K562 (cell line): ENCODE measurements around the gene PHYH. TPM values are rescaled to one million over a fixed set of nuclear protein-coding genes. Genes with fewer than 3 reads are reported as not detected.

Source experiments
- ATAC-seq: fragments of 200-7000 bp; cut with Tn5 transposase; 3 replicates; pipeline ENCODE4 v1.9.1; 2020; ENCODE audit warnings: moderate library complexity
- BruUV-seq: library from RNA; stranded (reverse); fragments of 400-500 nt; replicated peaks from 2 replicates; lab custom pipeline; 2021; lab: Mats Ljungman, UMichigan
- CTCF ChIA-PET: fragments of 300-600 bp; formaldehyde crosslinking; extraction: SDS; loops from one replicate; lab custom pipeline; 2021; ENCODE audit warnings: low intra/inter-chr PET ratio; lab: Yijun Ruan, JAX
- POLR2A ChIA-PET: fragments of 300-600, 350-650 bp; sonication (Branson Sonifier 250); formaldehyde crosslinking; extraction: SDS; loops from one replicate; lab custom pipeline; 2021; ENCODE audit warnings: antibody characterized with exemption, inconsistent platforms; lab: Yijun Ruan, JAX
- DNase-seq, 4 experiments: peaks; one replicate each; pipeline versions ENCODE4 v3.0.0 to v3.0.0-alpha.2; 2011 to 2018; ENCODE audit warnings: low spot score in 3 of 4, mixed read lengths in 3 of 4; ENCODE audit errors: extremely low read depth in 1 of 4
- FAIRE-seq: peaks from 2 replicates; lab custom pipeline; 2011; peaks lifted over from hg19 to GRCh38; lab: Jason Lieb, UNC
- H2AFZ ChIP-seq: 2 replicates; pipeline ENCODE4 v1.6.0; 2011; ENCODE audit warnings: low read depth, low read length, control low read depth, inconsistent platforms
- H3K27ac ChIP-seq: fragments of 200-600 bp; 3 replicates; pipeline ENCODE4 v1.8.0; 2011; ENCODE audit warnings: low read depth, mild to moderate bottlenecking, control low read depth, inconsistent platforms, low read length, moderate library complexity, mixed read lengths; ENCODE audit errors: extremely low read depth
- H3K27me3 ChIP-seq, 2 experiments: fragments of 300-600 bp in 1 of 2; 2 replicates in 1 of 2; 3 replicates in 1 of 2; pipeline versions ENCODE4 v1.6.0 to v1.8.0; 2011; ENCODE audit warnings: inconsistent platforms in 2 of 2, low read length in 2 of 2, mild to moderate bottlenecking in 1 of 2, mixed read lengths in 1 of 2, moderate library complexity in 1 of 2; ENCODE audit not compliant: control insufficient read depth in 2 of 2, insufficient read depth in 2 of 2
- H3K36me3 ChIP-seq: fragments of 300-600 bp; 3 replicates; pipeline ENCODE4 v1.8.0; 2011; ENCODE audit warnings: mild to moderate bottlenecking, low read length, inconsistent platforms; ENCODE audit not compliant: control insufficient read depth, insufficient read depth
- H3K4me1 ChIP-seq, 2 experiments: fragments of 200-600 bp in 1 of 2; replicated peaks in 1 of 2; 2 replicates in 1 of 2; 3 replicates in 1 of 2; pipeline versions ENCODE4 v1.5.1 to v1.8.0; 2011; ENCODE audit warnings: inconsistent platforms in 2 of 2, low read length in 2 of 2, mild to moderate bottlenecking in 1 of 2, mixed read lengths in 1 of 2, moderate library complexity in 1 of 2; ENCODE audit not compliant: control insufficient read depth in 2 of 2, insufficient read depth in 2 of 2
- H3K4me2 ChIP-seq: 2 replicates; pipeline ENCODE4 v1.6.1; 2011; ENCODE audit warnings: low read length, control low read depth, inconsistent platforms, mixed read lengths; ENCODE audit not compliant: insufficient read depth
- H3K4me3 ChIP-seq: fragments of 200-600 bp; sonication (generic), shearing (Covaris generic); 2 replicates; pipeline ENCODE4 v1.5.1; 2016; ENCODE audit warnings: control low read depth, inconsistent platforms
- H3K79me2 ChIP-seq: fragments of 200-600 bp; 3 replicates; pipeline ENCODE4 v1.8.0; 2011; ENCODE audit warnings: low read length, inconsistent platforms; ENCODE audit not compliant: control insufficient read depth, insufficient read depth
- H3K9ac ChIP-seq, 2 experiments: 2 replicates each; pipeline versions ENCODE4 v1.6.0 to v1.6.1; 2011; ENCODE audit warnings: low read depth in 2 of 2, low read length in 2 of 2, control low read depth in 1 of 2, inconsistent platforms in 1 of 2, mild to moderate bottlenecking in 1 of 2, mixed read lengths in 1 of 2; ENCODE audit not compliant: insufficient read depth in 1 of 2
- H3K9me1 ChIP-seq: one replicate; pipeline ENCODE4 v1.6.0; 2011; ENCODE audit warnings: inconsistent platforms, mild to moderate bottlenecking, low read length, moderate library complexity; ENCODE audit not compliant: control insufficient read depth, insufficient read depth
- H3K9me3 ChIP-seq: replicated peaks from 2 replicates; pipeline ENCODE4 v1.5.1; 2011; ENCODE audit warnings: low read depth, low read length, inconsistent platforms; ENCODE audit not compliant: control insufficient read depth, insufficient read depth
- H4K20me1 ChIP-seq: replicated peaks from 2 replicates; pipeline ENCODE4 v1.6.1; 2011; ENCODE audit warnings: low read length, inconsistent platforms, mixed read lengths; ENCODE audit not compliant: control insufficient read depth, insufficient read depth
- KDM2B ChIP-seq: fragments of 250-450 bp; sonication (Bioruptor Pico); IDR thresholded peaks from 2 replicates; pipeline ENCODE4 v1.8.0; 2021; ENCODE audit warnings: mild to moderate bottlenecking, moderate library complexity
- KDM5B ChIP-seq: fragments of 200-600 bp; sonication (generic); IDR thresholded peaks from 2 replicates; pipeline ENCODE4 v1.6.1; 2012; ENCODE audit warnings: low read depth, mild to moderate bottlenecking, moderate library complexity, low read length, control low read depth, inconsistent platforms; ENCODE audit not compliant: insufficient replicate concordance
- MTA2 ChIP-seq: fragments of 450-650 bp; IDR thresholded peaks from 2 replicates; pipeline ENCODE4 v1.6.1; 2016; ENCODE audit warnings: low read depth
- OTX1 ChIP-seq: fragments of 450-650 bp; formaldehyde crosslinking; IDR thresholded peaks from 2 replicates; pipeline ENCODE4 v1.4.0; 2022; ENCODE audit warnings: mild to moderate bottlenecking
- POLR2B ChIP-seq: fragments of 450-650 bp; IDR thresholded peaks from 2 replicates; pipeline ENCODE4 v1.6.1; 2018; ENCODE audit warnings: low read depth; ENCODE audit not compliant: partially characterized antibody
- POLR2G ChIP-seq: fragments of 200-400 bp; formaldehyde crosslinking; IDR thresholded peaks from 2 replicates; pipeline ENCODE4 v1.6.1; 2017; ENCODE audit warnings: low read depth, mild to moderate bottlenecking, antibody characterized with exemption, low read length, moderate library complexity
- ZNF217 ChIP-seq: sonication (generic); formaldehyde crosslinking; IDR thresholded peaks from 2 replicates; pipeline ENCODE4 v1.8.0; 2022; ENCODE audit warnings: mild to moderate bottlenecking, missing genetic modification reagents
- WGBS: fragments of 100-300 bp; shearing (Covaris generic); methylation state at CpG from one replicate; pipeline ENCODE4 v1.1.6; 2016; ENCODE audit warnings: low coverage, mixed read lengths; ENCODE audit not compliant: insufficient coverage; ENCODE audit errors: missing lambda C conversion rate; 5-methylcytosine and 5-hydroxymethylcytosine counted together
- in situ Hi-C: fragments of 300-500 bp; cut with MboI; formaldehyde crosslinking; loops from 4 replicates; pipeline ENCODE4 v1.15.0; 2018; ENCODE audit warnings: inconsistent platforms, mixed read lengths
- intact Hi-C: fragments of 100-400 bp; cut with micrococcal nuclease; formaldehyde crosslinking; loops from 2 replicates; pipeline ENCODE4 v1.14.2; 2022
- polyA plus RNA-seq, 8 experiments: library from polyadenylated mRNA; depleted of rRNA in 4 of 8; stranded (reverse) in 5 of 8; unstranded in 3 of 8; fragments of >200 nt; fragmentation: Nextera tagmentation in 2 of 8; fragmentation: Illumina TruSeq in 1 of 8; extraction: Ambion mirVana in 2 of 8; extraction: Trizol in 1 of 8; gene quantifications; 2 replicates each; pipeline versions ENCODE4 v1.2.1 to v1.2.3, GENCODE V29; 2011 to 2014; ENCODE audit warnings: inconsistent platforms in 1 of 8, missing spikeins in 1 of 8
- total RNA-seq, 7 experiments: library from RNA; depleted of rRNA in 6 of 7; stranded (reverse); fragments of >200 nt in 6 of 7; fragmentation: Illumina TruSeq in 2 of 7; extraction: Trizol in 2 of 7; gene quantifications; 2 replicates each; pipeline versions ENCODE4 v1.2.1 to v1.2.3, GENCODE V29; 2011 to 2021; ENCODE audit warnings: low replicate concordance in 1 of 7
- TF ChIP-seq, protein P1 (sequence below): fragments of 250-450 bp; sonication (Bioruptor Pico); IDR thresholded peaks from 2 replicates; pipeline ENCODE4 v1.5.0; 2021; ENCODE audit warnings: mild to moderate bottlenecking, borderline replicate concordance
- TF ChIP-seq, protein P2 (sequence below): fragments of 250-450 bp; sonication (Bioruptor Pico); IDR thresholded peaks from 2 replicates; pipeline ENCODE4 v1.9.0; 2021; ENCODE audit warnings: mild to moderate bottlenecking

Gene PHYH
- total and polyA plus RNA-seq, 9 of the 15 experiments (the other 6 are each of a cell fraction or from before 2014, with no cell fraction given), result 3.8 to 6.9 (median 5.7) TPM

DNA sequence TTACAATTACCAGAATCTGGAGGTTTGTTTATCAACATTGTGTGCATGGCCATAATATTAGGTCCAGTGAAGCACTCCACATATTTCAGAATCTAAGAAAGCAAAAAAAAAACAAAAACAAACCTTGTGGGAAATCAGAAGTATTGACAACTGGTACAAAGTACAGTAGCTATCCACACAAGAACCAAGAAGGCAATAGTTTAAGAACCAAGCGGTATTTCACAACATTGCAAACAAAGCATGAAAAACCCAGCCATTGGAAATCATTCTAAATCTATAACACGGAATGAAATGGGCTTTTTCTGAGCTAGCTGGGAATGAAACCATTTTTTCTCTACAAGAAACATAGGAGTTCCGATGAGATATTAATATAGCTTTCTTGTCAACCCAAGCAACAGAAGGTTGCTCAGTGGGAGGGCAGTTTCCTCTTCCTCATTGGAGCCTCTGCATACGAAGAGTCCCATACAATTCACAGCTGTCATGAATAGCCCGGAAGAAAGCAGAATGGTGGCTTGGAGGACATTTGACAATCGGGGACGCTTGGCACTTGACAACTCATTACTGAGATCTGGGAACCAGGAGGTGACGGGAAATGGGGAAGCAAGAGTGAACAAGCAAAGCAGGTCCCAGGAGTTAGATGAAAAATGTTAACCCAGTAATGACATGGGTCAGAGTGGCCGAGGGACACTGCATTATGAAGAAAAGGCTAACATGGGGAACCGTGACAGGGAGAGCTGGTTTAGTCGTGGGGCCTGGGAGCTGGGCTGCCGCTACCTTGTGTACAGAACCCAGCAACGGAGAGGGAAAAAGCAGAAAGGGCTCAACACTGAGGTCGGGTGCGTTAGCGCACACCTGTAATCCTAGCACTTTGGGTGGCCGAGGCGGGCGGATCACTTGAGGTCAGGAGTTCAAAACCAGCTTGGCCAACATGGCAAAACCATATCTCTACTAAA is 7.8 kb downstream of the PHYH start:
- no peaks in the 10 kb centered on the region for H3K79me2 ChIP-seq
- no peak overlapping the region for H3K27ac ChIP-seq
- peaks cover 0 to 3% of the 10 kb centered on the region in 2 experiments; a peak in 2 of 5 replicates for H3K4me1 ChIP-seq
- in situ Hi-C loops (no loop called here), intact Hi-C loops (no loop called here)
- no peak overlapping the region for H3K9ac ChIP-seq
- H3K9me1 ChIP-seq, result no peaks in the 10 kb centered on the region
- no peak overlapping the region for H3K4me3 ChIP-seq
- H4K20me1 ChIP-seq, result no peaks in the 10 kb centered on the region
- BruUV-seq, result no TSS peak
- no peak for FAIRE-seq
- CTCF ChIA-PET, result no interaction called here
- ATAC-seq, result no peak
- TF ChIP-seq POLR2G, result no peak
- no peak for TF ChIP-seq ZNF217 (CRISPR knock-in tag)
- no peak for TF ChIP-seq OTX1 (CRISPR knock-in tag)
- TF ChIP-seq KDM5B, result no peak
- no peak for TF ChIP-seq POLR2B
- TF ChIP-seq KDM2B (CRISPR knock-in tag), result no peak
- TF ChIP-seq, protein P1, sequence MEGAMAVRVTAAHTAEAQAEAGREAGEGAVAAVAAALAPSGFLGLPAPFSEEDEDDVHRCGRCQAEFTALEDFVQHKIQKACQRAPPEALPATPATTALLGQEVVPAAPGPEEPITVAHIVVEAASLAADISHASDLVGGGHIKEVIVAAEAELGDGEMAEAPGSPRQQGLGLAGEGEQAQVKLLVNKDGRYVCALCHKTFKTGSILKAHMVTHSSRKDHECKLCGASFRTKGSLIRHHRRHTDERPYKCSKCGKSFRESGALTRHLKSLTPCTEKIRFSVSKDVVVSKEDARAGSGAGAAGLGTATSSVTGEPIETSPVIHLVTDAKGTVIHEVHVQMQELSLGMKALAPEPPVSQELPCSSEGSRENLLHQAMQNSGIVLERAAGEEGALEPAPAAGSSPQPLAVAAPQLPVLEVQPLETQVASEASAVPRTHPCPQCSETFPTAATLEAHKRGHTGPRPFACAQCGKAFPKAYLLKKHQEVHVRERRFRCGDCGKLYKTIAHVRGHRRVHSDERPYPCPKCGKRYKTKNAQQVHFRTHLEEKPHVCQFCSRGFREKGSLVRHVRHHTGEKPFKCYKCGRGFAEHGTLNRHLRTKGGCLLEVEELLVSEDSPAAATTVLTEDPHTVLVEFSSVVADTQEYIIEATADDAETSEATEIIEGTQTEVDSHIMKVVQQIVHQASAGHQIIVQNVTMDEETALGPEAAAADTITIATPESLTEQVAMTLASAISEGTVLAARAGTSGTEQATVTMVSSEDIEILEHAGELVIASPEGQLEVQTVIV (CRISPR knock-in tag), result no peak
- TF ChIP-seq, protein P2, sequence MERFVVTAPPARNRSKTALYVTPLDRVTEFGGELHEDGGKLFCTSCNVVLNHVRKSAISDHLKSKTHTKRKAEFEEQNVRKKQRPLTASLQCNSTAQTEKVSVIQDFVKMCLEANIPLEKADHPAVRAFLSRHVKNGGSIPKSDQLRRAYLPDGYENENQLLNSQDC (CRISPR knock-in tag), result no peak
- no peak for TF ChIP-seq MTA2
- 43% methylated on average over 16 of the region's 19 CpGs for WGBS
- H3K36me3 ChIP-seq, result no peaks in the 10 kb centered on the region
- H3K27me3 ChIP-seq, result no peaks in the 10 kb centered on the region; a peak in 1 of 5 replicates
- POLR2A ChIA-PET, result interaction anchor here (0.6 to 1.3 kb wide), 2 partner anchors 10 to 314 kb away, joined by 3 to 7 read pairs; no protein-coding TSS in a partner anchor
- DNase-seq, result no peak
- H2AFZ ChIP-seq, result no peak overlapping the region
- no peaks in the 10 kb centered on the region for H3K9me3 ChIP-seq
- H3K4me2 ChIP-seq, result no peak overlapping the region
